ENCODE data around the gene CLDN9.

DNA sequence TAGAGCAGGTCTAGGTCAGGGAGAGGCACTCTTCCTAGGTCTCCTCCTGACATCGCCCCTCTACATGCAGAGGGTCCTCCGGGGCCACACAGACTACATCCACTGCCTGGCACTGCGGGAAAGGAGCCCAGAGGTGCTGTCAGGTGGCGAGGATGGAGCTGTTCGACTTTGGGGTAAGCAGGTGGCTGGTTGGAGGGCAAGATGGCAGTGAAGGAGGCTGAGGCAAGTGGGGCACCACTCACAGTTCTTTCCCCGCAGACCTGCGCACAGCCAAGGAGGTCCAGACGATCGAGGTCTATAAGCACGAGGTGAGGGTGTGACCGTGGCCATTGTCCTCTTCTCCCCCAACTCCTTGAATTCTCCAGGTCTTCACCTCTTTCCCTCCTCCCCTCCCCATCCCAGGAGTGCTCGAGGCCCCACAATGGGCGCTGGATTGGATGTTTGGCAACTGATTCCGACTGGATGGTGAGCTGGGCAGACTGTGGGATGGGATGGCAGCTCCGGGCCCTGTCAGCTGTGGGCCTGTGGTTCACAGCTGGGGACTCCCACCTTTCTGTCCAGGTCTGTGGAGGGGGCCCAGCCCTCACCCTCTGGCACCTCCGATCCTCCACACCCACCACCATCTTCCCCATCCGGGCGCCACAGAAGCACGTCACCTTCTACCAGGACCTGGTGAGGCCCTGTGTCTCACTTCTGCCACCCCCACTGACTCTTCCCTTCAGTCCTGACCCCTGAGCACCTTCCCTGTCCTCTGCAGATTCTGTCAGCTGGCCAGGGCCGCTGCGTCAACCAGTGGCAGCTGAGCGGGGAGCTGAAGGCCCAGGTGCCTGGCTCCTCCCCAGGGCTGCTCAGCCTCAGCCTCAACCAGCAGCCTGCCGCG lies 14.1 kb downstream of the CLDN9 start:
- TF ChIP-seq, protein P1, sequence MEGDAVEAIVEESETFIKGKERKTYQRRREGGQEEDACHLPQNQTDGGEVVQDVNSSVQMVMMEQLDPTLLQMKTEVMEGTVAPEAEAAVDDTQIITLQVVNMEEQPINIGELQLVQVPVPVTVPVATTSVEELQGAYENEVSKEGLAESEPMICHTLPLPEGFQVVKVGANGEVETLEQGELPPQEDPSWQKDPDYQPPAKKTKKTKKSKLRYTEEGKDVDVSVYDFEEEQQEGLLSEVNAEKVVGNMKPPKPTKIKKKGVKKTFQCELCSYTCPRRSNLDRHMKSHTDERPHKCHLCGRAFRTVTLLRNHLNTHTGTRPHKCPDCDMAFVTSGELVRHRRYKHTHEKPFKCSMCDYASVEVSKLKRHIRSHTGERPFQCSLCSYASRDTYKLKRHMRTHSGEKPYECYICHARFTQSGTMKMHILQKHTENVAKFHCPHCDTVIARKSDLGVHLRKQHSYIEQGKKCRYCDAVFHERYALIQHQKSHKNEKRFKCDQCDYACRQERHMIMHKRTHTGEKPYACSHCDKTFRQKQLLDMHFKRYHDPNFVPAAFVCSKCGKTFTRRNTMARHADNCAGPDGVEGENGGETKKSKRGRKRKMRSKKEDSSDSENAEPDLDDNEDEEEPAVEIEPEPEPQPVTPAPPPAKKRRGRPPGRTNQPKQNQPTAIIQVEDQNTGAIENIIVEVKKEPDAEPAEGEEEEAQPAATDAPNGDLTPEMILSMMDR (IDR thresholded peaks at IDR 0.05; ENCODE audit: poor library complexity): no peak
- no peak for TF ChIP-seq EZH2 (IDR thresholded peaks at IDR 0.05; ENCODE audit: borderline replicate concordance)
